H1 (cell line): Measurements from ENCODE around the gene B4GALT5. TPM values are rescaled to one million over a fixed set of nuclear protein-coding genes. Genes with fewer than 3 reads are reported as not detected.
"Not testable (repeated sequence)": the region's sequence is repeated elsewhere in the genome, so short reads cannot be mapped to it uniquely, and the experiment has no call there.

Source experiments
- CTCF ChIA-PET: fragments of 300-600 bp; sonication (Branson Sonifier 250); formaldehyde crosslinking; loops from one replicate; lab custom pipeline; 2021; ENCODE audit not compliant: partially characterized antibody; lab: Charles Lee
- POLR2A ChIA-PET: fragments of 300-600 bp; sonication (Branson Sonifier 250); formaldehyde crosslinking; loops from one replicate; lab custom pipeline; 2021; ENCODE audit warnings: inconsistent platforms; ENCODE audit not compliant: partially characterized antibody; lab: Charles Lee
- DNase-seq, 2 experiments: peaks; one replicate each; pipeline versions ENCODE4 v3.0.0 to v3.0.0-alpha.2; 2010 to 2022; ENCODE audit warnings: low spot score in 2 of 2, low read depth in 1 of 2, mixed read lengths in 1 of 2
- FAIRE-seq: peaks from 2 replicates; lab custom pipeline; 2011; peaks lifted over from hg19 to GRCh38; lab: Jason Lieb, UNC
- H2AFZ ChIP-seq: 2 replicates; pipeline ENCODE4 v1.8.1; 2012; ENCODE audit warnings: low read length, inconsistent platforms
- H2AK5ac ChIP-seq: 2 replicates; pipeline ENCODE4 v1.6.1; 2013; ENCODE audit warnings: low read depth, low read length
- H2BK120ac ChIP-seq: replicated peaks from 2 replicates; pipeline ENCODE3; 2013; ENCODE audit warnings: low read depth, low read length, inconsistent platforms
- H2BK12ac ChIP-seq: 2 replicates; pipeline ENCODE4 v1.6.1; 2013; ENCODE audit warnings: low read depth, low read length
- H2BK15ac ChIP-seq: 2 replicates; pipeline ENCODE4 v1.6.1; 2013; ENCODE audit warnings: low read length
- H2BK20ac ChIP-seq: 2 replicates; pipeline ENCODE4 v1.6.1; 2013; ENCODE audit warnings: low read length
- H2BK5ac ChIP-seq: 2 replicates; pipeline ENCODE4 v1.6.1; 2013; ENCODE audit warnings: low read depth, low read length
- H3K14ac ChIP-seq: 2 replicates; pipeline ENCODE4 v1.6.1; 2013; ENCODE audit warnings: inconsistent platforms; ENCODE audit not compliant: insufficient read length
- H3K18ac ChIP-seq: 2 replicates; pipeline ENCODE4 v1.6.1; 2013; ENCODE audit warnings: low read length; ENCODE audit errors: extremely low read depth
- H3K23ac ChIP-seq: 2 replicates; pipeline ENCODE4 v1.6.1; 2013; ENCODE audit warnings: inconsistent platforms; ENCODE audit not compliant: insufficient read length
- H3K23me2 ChIP-seq: 2 replicates; pipeline ENCODE4 v1.6.1; 2013; ENCODE audit warnings: low read depth, low read length
- H3K27ac ChIP-seq: 2 replicates; pipeline ENCODE4 v1.6.1; 2011; ENCODE audit warnings: low read depth, low read length, inconsistent platforms
- H3K27me3 ChIP-seq, 4 experiments: replicated peaks in 1 of 4; 1 replicate in 1 of 4; 2 replicates in 3 of 4; pipeline versions ENCODE4 v1.6.1 to v1.8.1; 2011 to 2013; ENCODE audit warnings: low read length in 3 of 4, mild to moderate bottlenecking in 3 of 4, inconsistent platforms in 2 of 4, mixed read lengths in 2 of 4, moderate library complexity in 1 of 4; ENCODE audit not compliant: control insufficient read depth in 3 of 4, insufficient read depth in 3 of 4; ENCODE audit errors: extremely low read depth in 1 of 4
- H3K36me3 ChIP-seq, 4 experiments: 2 replicates each; pipeline versions ENCODE4 v1.6.1 to v1.8.1; 2011 to 2013; ENCODE audit warnings: mild to moderate bottlenecking in 4 of 4, low read length in 3 of 4, moderate library complexity in 2 of 4, control low read depth in 1 of 4, inconsistent platforms in 1 of 4; ENCODE audit not compliant: insufficient read depth in 4 of 4, control insufficient read depth in 2 of 4
- H3K4ac ChIP-seq: replicated peaks from 2 replicates; pipeline ENCODE3; 2013; ENCODE audit warnings: low read length, low read depth, mixed read lengths, inconsistent platforms; ENCODE audit not compliant: insufficient read length
- H3K4me1 ChIP-seq, 4 experiments: replicated peaks in 1 of 4; 1 replicate in 1 of 4; 2 replicates in 3 of 4; pipeline versions ENCODE4 v1.6.1 to v1.8.1; 2011 to 2013; ENCODE audit warnings: low read length in 3 of 4, inconsistent platforms in 2 of 4, mixed read lengths in 1 of 4; ENCODE audit not compliant: insufficient read depth in 4 of 4, control insufficient read depth in 3 of 4
- H3K4me2 ChIP-seq, 2 experiments: 2 replicates each; pipeline versions ENCODE4 v1.6.1 to v1.8.1; 2011 to 2013; ENCODE audit warnings: low read depth in 2 of 2, low read length in 2 of 2, control low read depth in 1 of 2, inconsistent platforms in 1 of 2, mild to moderate bottlenecking in 1 of 2; ENCODE audit not compliant: insufficient read depth in 1 of 2
- H3K4me3 ChIP-seq, 4 experiments: fragments of 200-600, 300-600 bp in 1 of 4; sonication (generic), shearing (Covaris generic), sonication (Bioruptor Twin) in 1 of 4; 2 replicates each; pipeline versions ENCODE4 v1.5.1 to v1.8.1; 2011 to 2016; ENCODE audit warnings: low read length in 4 of 4, low read depth in 3 of 4, control low read depth in 2 of 4, inconsistent platforms in 2 of 4, mild to moderate bottlenecking in 2 of 4, mixed read lengths in 1 of 4, moderate library complexity in 1 of 4; ENCODE audit not compliant: insufficient read depth in 2 of 4; ENCODE audit errors: extremely low read depth in 1 of 4
- H3K56ac ChIP-seq: replicated peaks from 2 replicates; pipeline ENCODE3; 2013; ENCODE audit warnings: low read depth, mild to moderate bottlenecking, mixed read lengths, low read length, inconsistent platforms; ENCODE audit not compliant: insufficient read length
- H3K79me1 ChIP-seq: 2 replicates; pipeline ENCODE4 v1.6.1; 2013; ENCODE audit warnings: low read depth, low read length, control low read depth
- H3K79me2 ChIP-seq, 2 experiments: 2 replicates each; pipeline versions ENCODE4 v1.6.1 to v1.8.1; 2012 to 2013; ENCODE audit warnings: low read length in 2 of 2, mild to moderate bottlenecking in 2 of 2, inconsistent platforms in 1 of 2; ENCODE audit not compliant: insufficient read depth in 2 of 2, control insufficient read depth in 1 of 2
- H3K9ac ChIP-seq, 4 experiments: replicated peaks in 1 of 4; 1 replicate in 1 of 4; 2 replicates in 3 of 4; pipeline versions ENCODE4 v1.6.1 to v1.8.1; 2011 to 2013; ENCODE audit warnings: low read depth in 3 of 4, low read length in 3 of 4, control low read depth in 2 of 4, mild to moderate bottlenecking in 2 of 4, moderate library complexity in 2 of 4, inconsistent platforms in 1 of 4; ENCODE audit errors: extremely low read depth in 1 of 4
- H3K9me3 ChIP-seq, 2 experiments: 2 replicates each; pipeline versions ENCODE4 v1.6.1 to v1.8.1; 2012 to 2013; ENCODE audit warnings: mild to moderate bottlenecking in 2 of 2, moderate library complexity in 2 of 2, control low read depth in 1 of 2, inconsistent platforms in 1 of 2, low read depth in 1 of 2, low read length in 1 of 2, mixed read lengths in 1 of 2; ENCODE audit not compliant: insufficient read depth in 2 of 2
- H4K20me1 ChIP-seq, 2 experiments: replicated peaks in 1 of 2; 2 replicates each; pipeline versions ENCODE3 to v1.8.1; 2011 to 2013; ENCODE audit warnings: inconsistent platforms in 2 of 2, low read length in 2 of 2, mild to moderate bottlenecking in 1 of 2; ENCODE audit not compliant: insufficient read depth in 2 of 2, control insufficient read depth in 1 of 2
- H4K5ac ChIP-seq: 2 replicates; pipeline ENCODE4 v1.6.1; 2013; ENCODE audit warnings: low read length, low read depth, mixed read lengths, inconsistent platforms; ENCODE audit not compliant: insufficient read length
- H4K8ac ChIP-seq: 2 replicates; pipeline ENCODE4 v1.8.0; 2013; ENCODE audit warnings: mild to moderate bottlenecking, moderate library complexity, low read length, inconsistent platforms; ENCODE audit not compliant: insufficient read depth; ENCODE audit errors: extremely low read depth
- H4K91ac ChIP-seq: replicated peaks from 2 replicates; pipeline ENCODE3; 2013; ENCODE audit warnings: low read length, mixed read lengths, inconsistent platforms; ENCODE audit not compliant: insufficient read length
- WGBS, 2 experiments: shearing (Covaris generic) in 1 of 2; methylation state at CpG; one replicate each; pipeline versions ENCODE4 v1.1.6 to v1.1.7; 2013 to 2015; ENCODE audit warnings: low lambda C conversion rate in 2 of 2, mixed read lengths in 2 of 2, inconsistent platforms in 1 of 2, low coverage in 1 of 2, missing lambda C conversion rate in 1 of 2; ENCODE audit not compliant: insufficient replicate concordance in 2 of 2, insufficient coverage in 1 of 2, insufficient read length in 1 of 2; ENCODE audit errors: extremely low coverage in 1 of 2, missing lambda C conversion rate in 1 of 2; 5-methylcytosine and 5-hydroxymethylcytosine counted together
- polyA plus RNA-seq, 7 experiments: library from polyadenylated mRNA; depleted of rRNA in 3 of 7; stranded (reverse) in 5 of 7; unstranded in 2 of 7; fragments of >200 nt in 5 of 7; fragments of 200-250 nt in 2 of 7; gene quantifications; 1 replicate in 5 of 7; 2 replicates in 1 of 7; 4 replicates in 1 of 7; pipeline versions ENCODE4 v1.2.1 to v1.2.3, GENCODE V29; 2011 to 2013; ENCODE audit warnings: missing spikeins in 2 of 7, mixed read lengths in 2 of 7
- total RNA-seq: library from RNA; stranded (reverse); fragmentation: NEBNext Ultra II Directional; extraction: Animal tissue kit (Norgen Biotek cat#: 25700); gene quantifications from 2 replicates; pipeline ENCODE4 v1.2.1, GENCODE V29; 2021

B4GALT5 gene
- total and polyA plus RNA-seq, 2 of the 8 experiments (the other 6 are each of a cell fraction or from before 2014, with no cell fraction given) = 46.5 to 75.4 TPM

GRCh38 chr20:49725224-49725606 is 11.5 kb upstream of the B4GALT5 start:
- not testable (repeated sequence) for H4K5ac ChIP-seq, H3K4ac ChIP-seq, H3K79me1 ChIP-seq, H3K4me3 ChIP-seq, H3K56ac ChIP-seq, H4K91ac ChIP-seq, H2BK20ac ChIP-seq, H3K18ac ChIP-seq, H2AK5ac ChIP-seq, H3K27ac ChIP-seq, H3K14ac ChIP-seq, H3K23me2 ChIP-seq, H3K36me3 ChIP-seq, H3K9me3 ChIP-seq, H3K9ac ChIP-seq, H2BK15ac ChIP-seq, H2BK5ac ChIP-seq, H2BK12ac ChIP-seq, DNase-seq, H3K79me2 ChIP-seq, FAIRE-seq, H2BK120ac ChIP-seq, H3K4me1 ChIP-seq, H4K8ac ChIP-seq, H3K23ac ChIP-seq, H3K27me3 ChIP-seq, H4K20me1 ChIP-seq, H3K4me2 ChIP-seq
- H2AFZ ChIP-seq = peak overlapping the region; percentile 69; the same call in 1 of the 2 replicates
- WGBS, 2 experiments = 93% methylated on average over 7 of the region's 7 CpGs; no CpG with 5 or more reads in 1 of the 2 experiments
- ChIA-PET POLR2A (interaction anchor here (0.9 to 1.2 kb wide), 3 partner anchors 11 to 31 kb away, joined by 3 to 4 read pairs (median 3); partner anchors contain the start of gene B4GALT5), CTCF (interaction anchor here (0.6 to 1.1 kb wide), 2 partner anchors 557 to 832 kb away, joined by 3 read pairs; no protein-coding TSS in a partner anchor)
